Neural crest cell (in vitro differentiated cells): Measurements from ENCODE around the gene APP. TPM values are rescaled to one million over a fixed set of nuclear protein-coding genes. Genes with fewer than 3 reads are reported as not detected.

Source experiments
- DNase-seq: peaks from one replicate; pipeline ENCODE4 v3.0.0; 2021; ENCODE audit warnings: low read depth, mixed read lengths, low spot score
- H3K27ac Mint-ChIP-seq: one replicate; pipeline ENCODE4 v1.8.0; 2021; ENCODE audit warnings: mild to moderate bottlenecking, mixed read lengths; ENCODE audit not compliant: unreplicated experiment
- H3K27me3 Mint-ChIP-seq: 2 replicates; pipeline ENCODE4 v1.8.0; 2021; ENCODE audit warnings: low read depth, mild to moderate bottlenecking, mixed read lengths
- H3K36me3 Mint-ChIP-seq: 2 replicates; pipeline ENCODE4 v1.8.0; 2021; ENCODE audit warnings: low read depth, mild to moderate bottlenecking, mixed read lengths
- H3K4me1 Mint-ChIP-seq: 2 replicates; pipeline ENCODE4 v1.8.0; 2021; ENCODE audit warnings: mixed read lengths
- H3K4me3 Mint-ChIP-seq: one replicate; pipeline ENCODE4 v1.8.0; 2021; ENCODE audit warnings: mild to moderate bottlenecking, mixed read lengths
- H3K9me3 Mint-ChIP-seq: 2 replicates; pipeline ENCODE4 v1.8.0; 2021; ENCODE audit warnings: mixed read lengths
- total RNA-seq: library from RNA; stranded (reverse); gene quantifications from 2 replicates; pipeline ENCODE4 v1.2.1, GENCODE V29; 2021
- TF ChIP-seq, protein P1 (sequence below): fragments of 200-600 bp; sonication (generic); conservative IDR thresholded peaks from 2 replicates; pipeline ENCODE4 v1.5.0; 2021; ENCODE audit warnings: antibody characterized with exemption, mild to moderate bottlenecking

APP gene
- total RNA-seq, 1 donor from 2014 or later, result 254 TPM

DNA sequence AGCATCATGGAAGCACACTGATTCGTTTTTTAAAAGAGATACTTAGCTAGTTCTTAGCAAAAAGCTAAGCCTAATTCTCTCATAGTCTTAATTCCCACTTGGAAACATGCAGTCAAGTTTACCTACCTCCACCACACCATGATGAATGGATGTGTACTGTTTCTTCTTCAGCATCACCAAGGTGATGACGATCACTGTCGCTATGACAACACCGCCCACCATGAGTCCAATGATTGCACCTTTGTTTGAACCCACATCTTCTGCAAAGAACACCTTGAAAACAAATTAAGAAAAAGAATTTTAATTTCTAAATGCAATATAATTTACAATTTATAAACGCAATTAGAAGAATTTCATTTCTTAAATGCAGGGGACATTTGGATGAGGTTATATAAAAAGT lies 279.0 kb downstream of the APP start:
- Mint-ChIP-seq H3K27ac (no peak overlapping the region), H3K4me1 (peaks cover 2% of the 10 kb centered on the region), H3K36me3 (peaks cover 46% of the 10 kb centered on the region), H3K9me3 (peaks cover 7% of the 10 kb centered on the region), H3K4me3 (no peak overlapping the region), H3K27me3 (no peaks in the 10 kb centered on the region)
- TF ChIP-seq, protein P1, sequence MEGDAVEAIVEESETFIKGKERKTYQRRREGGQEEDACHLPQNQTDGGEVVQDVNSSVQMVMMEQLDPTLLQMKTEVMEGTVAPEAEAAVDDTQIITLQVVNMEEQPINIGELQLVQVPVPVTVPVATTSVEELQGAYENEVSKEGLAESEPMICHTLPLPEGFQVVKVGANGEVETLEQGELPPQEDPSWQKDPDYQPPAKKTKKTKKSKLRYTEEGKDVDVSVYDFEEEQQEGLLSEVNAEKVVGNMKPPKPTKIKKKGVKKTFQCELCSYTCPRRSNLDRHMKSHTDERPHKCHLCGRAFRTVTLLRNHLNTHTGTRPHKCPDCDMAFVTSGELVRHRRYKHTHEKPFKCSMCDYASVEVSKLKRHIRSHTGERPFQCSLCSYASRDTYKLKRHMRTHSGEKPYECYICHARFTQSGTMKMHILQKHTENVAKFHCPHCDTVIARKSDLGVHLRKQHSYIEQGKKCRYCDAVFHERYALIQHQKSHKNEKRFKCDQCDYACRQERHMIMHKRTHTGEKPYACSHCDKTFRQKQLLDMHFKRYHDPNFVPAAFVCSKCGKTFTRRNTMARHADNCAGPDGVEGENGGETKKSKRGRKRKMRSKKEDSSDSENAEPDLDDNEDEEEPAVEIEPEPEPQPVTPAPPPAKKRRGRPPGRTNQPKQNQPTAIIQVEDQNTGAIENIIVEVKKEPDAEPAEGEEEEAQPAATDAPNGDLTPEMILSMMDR, result no peak
- no peak for DNase-seq

DNA sequence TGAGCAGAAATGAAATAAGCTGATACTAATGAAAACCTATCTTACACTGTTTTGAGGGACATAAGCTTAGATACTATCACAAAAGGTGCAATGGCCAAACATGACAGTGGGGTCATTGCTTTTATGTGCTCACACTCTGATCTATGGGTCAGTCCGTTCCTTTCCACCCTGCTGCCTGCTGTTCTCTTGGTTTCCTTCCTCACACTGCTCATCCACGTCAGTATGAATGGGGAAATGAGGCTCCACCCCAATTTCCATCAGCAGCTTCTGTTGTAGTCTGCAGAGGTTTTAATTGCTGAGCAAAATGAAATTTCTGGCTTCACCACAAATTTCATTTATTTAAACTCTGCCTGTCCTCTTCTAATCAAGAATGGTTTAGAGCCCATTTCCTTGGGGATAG lies 280.6 kb downstream of the APP start:
- Mint-ChIP-seq H3K9me3 (peaks cover 7% of the 10 kb centered on the region), H3K36me3 (peaks cover 40% of the 10 kb centered on the region)
- no peak for DNase-seq

DNA sequence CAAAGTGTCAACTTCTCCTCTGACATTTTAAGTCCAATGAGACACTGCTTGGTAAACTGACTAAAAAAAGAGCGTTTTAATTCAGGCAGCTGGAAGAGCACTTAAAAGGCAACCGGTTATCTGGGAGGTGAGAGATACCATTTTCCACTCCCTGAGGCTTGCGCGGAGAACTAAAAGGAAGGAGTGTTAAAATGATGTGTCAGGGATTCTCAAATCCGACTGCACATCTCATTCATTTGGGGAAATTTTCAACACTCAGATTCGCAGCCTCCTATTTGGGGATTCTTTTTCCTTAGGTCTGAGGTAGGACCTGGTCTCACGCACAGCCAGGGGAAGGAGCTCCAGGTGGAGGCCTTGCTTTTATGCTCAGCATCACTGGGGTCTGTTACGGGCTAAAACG lies 281.9 kb downstream of the APP start:
- Mint-ChIP-seq H3K36me3 (peaks cover 36% of the 10 kb centered on the region), H3K4me1 (peaks cover 12% of the 10 kb centered on the region), H3K9me3 (no peaks in the 10 kb centered on the region), H3K4me3 (no peak overlapping the region), H3K27me3 (no peaks in the 10 kb centered on the region), H3K27ac (no peak overlapping the region)
- TF ChIP-seq, protein P1, result no peak
- no peak for DNase-seq

More for the DNA sequence above, 280.6 kb downstream of the APP start:
- Mint-ChIP-seq H3K4me3 (no peak overlapping the region), H3K27ac (no peak overlapping the region), H3K27me3 (no peaks in the 10 kb centered on the region), H3K4me1 (peaks cover 12% of the 10 kb centered on the region)
- TF ChIP-seq, protein P1, result no peak

DNA sequence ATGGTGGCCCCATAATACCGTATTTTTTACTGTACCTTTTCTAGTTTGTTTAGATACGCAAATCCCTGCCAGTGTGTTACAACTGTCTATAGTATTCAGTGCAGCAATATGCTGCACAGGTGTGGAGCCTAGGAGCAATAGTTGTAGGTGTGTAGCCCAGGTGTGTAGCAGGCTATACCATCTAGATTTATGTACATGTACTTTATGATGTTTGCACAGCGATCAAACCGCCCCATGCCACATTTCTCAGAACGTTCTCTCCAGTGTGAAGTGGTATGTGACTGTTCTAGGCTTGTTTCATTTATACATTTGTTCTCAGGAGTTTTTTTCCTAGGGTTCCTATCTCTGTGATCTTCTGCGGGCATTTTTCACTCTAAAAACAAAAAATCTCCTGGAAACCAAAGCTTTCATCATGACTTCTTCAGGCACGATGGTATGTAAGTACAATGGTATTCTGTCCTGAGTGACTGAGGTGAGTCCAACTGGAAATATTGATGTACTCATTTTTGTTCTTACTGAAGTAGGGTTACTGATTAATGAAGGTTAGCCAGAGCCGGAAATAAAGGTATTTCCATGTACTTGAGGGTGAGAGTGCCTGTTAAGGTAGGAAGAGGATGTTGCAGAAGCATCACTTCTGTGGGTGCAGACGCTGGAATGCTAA lies 282.8 kb downstream of the APP start:
- H3K4me1 Mint-ChIP-seq, result peaks cover 12% of the 10 kb centered on the region
- H3K4me3 Mint-ChIP-seq, result no peak overlapping the region
- H3K27me3 Mint-ChIP-seq, result no peaks in the 10 kb centered on the region
- no peak overlapping the region for H3K27ac Mint-ChIP-seq
- DNase-seq, result no peak
- TF ChIP-seq, protein P1, result no peak
- H3K36me3 Mint-ChIP-seq, result peaks cover 30% of the 10 kb centered on the region
- no peaks in the 10 kb centered on the region for H3K9me3 Mint-ChIP-seq

DNA sequence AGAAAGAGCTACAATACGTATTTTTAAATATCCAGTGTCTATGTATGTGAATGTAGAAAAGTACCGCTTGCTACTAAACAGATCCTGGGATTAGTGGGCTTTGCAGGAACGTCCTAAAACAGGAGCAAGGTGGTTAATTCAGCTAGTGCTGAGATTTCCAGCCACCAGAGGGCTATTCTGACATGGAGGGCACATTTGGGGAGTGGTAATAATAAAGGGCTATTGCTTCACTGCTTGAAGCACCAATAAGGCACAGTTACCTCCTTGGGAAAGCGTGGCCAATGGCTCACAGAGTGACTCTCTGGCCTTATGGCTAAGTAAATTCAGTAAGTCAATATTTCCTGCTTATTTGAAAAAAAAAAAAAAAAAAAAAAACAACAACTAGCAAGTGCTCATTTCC lies 283.4 kb downstream of the APP start:
- TF ChIP-seq, protein P1, result peak; percentile 49

More for the DNA sequence above, 283.4 kb downstream of the APP start:
- H3K27ac Mint-ChIP-seq, result no peak overlapping the region
- no peaks in the 10 kb centered on the region for H3K9me3 Mint-ChIP-seq
- no peak for DNase-seq
- no peak overlapping the region for H3K4me3 Mint-ChIP-seq
- peaks cover 12% of the 10 kb centered on the region for H3K4me1 Mint-ChIP-seq
- H3K36me3 Mint-ChIP-seq, result peaks cover 35% of the 10 kb centered on the region
- H3K27me3 Mint-ChIP-seq, result no peaks in the 10 kb centered on the region
